ENCODE results near the gene RHOBTB3. TPM values are rescaled to one million over a fixed set of nuclear protein-coding genes. Genes with fewer than 3 reads are reported as not detected.

The RHOBTB3 gene
- total RNA-seq, 1 donor from 2014 or later: 55.9 TPM

DNA sequence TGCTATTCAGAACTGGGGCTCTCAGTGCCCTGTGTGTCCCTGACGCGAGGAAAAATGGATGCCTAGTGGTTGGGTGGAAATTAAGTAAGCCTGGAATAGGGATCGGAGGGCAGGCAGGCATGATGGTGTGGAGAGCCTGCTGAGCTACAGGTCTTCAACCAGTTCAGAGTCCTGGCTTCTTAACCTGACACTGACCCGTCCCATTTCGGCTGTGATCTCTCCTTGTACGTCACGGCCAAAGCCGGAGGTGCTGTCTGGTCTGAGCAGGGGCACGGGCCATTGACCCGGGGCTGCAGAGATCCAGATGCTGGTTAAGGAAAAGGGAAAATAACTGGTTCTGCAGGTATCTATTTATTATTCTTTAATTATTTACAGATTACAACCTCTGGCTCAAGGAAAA, 27.9 kb downstream of the RHOBTB3 start:
- no peaks in the 10 kb centered on the region for H3K27me3 Mint-ChIP-seq
- H3K9me3 Mint-ChIP-seq (ENCODE audit: low read depth): no peaks in the 10 kb centered on the region
- H3K4me1 Mint-ChIP-seq (ENCODE audit: low read depth): peaks cover 30% of the 10 kb centered on the region
- peak overlapping the region; percentile 7 for H3K4me3 Mint-ChIP-seq (ENCODE audit: low read depth)
- H3K27ac Mint-ChIP-seq: peak overlapping the region; percentile 75
- DNase-seq (ENCODE audit: low spot score, unreplicated experiment): no peak
- H3K36me3 Mint-ChIP-seq (ENCODE audit: insufficient read depth): peaks cover 14% of the 10 kb centered on the region
- TF ChIP-seq, protein P1, sequence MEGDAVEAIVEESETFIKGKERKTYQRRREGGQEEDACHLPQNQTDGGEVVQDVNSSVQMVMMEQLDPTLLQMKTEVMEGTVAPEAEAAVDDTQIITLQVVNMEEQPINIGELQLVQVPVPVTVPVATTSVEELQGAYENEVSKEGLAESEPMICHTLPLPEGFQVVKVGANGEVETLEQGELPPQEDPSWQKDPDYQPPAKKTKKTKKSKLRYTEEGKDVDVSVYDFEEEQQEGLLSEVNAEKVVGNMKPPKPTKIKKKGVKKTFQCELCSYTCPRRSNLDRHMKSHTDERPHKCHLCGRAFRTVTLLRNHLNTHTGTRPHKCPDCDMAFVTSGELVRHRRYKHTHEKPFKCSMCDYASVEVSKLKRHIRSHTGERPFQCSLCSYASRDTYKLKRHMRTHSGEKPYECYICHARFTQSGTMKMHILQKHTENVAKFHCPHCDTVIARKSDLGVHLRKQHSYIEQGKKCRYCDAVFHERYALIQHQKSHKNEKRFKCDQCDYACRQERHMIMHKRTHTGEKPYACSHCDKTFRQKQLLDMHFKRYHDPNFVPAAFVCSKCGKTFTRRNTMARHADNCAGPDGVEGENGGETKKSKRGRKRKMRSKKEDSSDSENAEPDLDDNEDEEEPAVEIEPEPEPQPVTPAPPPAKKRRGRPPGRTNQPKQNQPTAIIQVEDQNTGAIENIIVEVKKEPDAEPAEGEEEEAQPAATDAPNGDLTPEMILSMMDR (IDR thresholded peaks at IDR 0.05; ENCODE audit: unreplicated experiment): no peak

DNA sequence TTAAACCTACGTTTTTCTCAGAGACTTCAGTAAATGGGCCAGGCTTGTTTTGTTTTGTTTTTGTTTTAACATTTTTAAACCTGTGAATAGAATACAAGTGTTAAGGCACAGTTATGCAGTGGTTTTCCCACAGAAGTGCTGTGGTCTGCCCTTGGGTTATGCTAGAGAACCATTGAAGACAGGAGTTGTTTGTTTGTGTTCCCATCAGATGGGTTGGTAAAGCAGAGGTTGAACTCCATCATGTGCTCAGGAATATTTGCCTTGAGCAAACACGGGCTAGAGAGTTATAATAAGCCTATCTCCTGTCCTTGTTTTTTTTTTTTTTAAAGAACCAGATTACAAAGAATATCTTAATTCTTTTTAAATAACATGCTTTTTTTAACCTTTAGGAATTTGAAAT, 28.5 kb downstream of the RHOBTB3 start:
- Mint-ChIP-seq H3K27ac (peak overlapping the region; percentile 75), H3K4me3 (ENCODE audit: low read depth) (no peak overlapping the region), H3K4me1 (ENCODE audit: low read depth) (peaks cover 30% of the 10 kb centered on the region), H3K9me3 (ENCODE audit: low read depth) (no peaks in the 10 kb centered on the region), H3K36me3 (ENCODE audit: insufficient read depth) (peaks cover 11% of the 10 kb centered on the region), H3K27me3 (no peaks in the 10 kb centered on the region)
- TF ChIP-seq, protein P1 (IDR thresholded peaks at IDR 0.05; ENCODE audit: unreplicated experiment): no peak
- DNase-seq (ENCODE audit: low spot score, unreplicated experiment): no peak

DNA sequence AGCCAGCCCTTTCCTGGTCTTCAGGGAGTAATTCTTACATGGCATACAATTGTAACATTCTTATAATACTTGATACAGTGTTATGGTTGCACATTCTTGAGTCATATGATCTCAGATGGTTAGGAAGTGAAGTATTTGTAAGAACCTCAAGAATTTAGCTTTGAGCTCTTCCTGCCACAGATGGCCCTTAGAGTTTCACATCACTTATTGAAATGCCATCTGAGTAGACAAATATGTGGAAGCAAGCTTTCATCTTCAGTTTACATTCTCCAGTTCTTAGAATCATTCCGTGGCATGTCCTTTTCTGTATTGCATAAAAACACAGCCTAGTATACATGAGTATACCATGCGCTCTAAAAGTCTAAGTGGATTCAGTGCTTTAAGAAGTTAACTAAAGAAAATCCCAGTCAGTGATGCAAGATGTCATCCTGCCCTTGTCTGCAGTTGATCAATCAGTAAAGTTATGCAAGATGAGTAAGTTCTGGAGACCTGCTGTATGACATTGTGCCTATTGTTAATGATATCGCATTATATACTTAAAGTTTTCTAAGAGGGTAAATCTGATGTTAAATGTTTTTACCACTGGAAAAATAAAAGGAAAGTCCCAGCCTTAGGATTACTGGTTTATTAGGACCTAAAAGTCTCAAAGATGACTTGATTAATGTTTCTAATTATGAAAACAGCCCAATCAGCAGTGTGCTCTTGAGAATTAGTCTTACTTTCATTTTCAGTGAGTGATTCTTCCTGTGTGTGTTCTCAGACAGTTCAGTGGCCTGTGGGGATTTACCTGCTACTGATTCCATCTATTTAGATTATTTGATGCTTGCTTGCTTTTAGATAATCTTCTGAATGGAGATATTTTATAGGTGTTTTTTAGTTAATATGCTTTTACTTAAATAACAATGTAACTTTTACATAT, 29.4 kb downstream of the RHOBTB3 start:
- H3K27me3 Mint-ChIP-seq: no peaks in the 10 kb centered on the region
- DNase-seq (ENCODE audit: low spot score, unreplicated experiment): no peak
- H3K9me3 Mint-ChIP-seq (ENCODE audit: low read depth): no peaks in the 10 kb centered on the region
- H3K27ac Mint-ChIP-seq: no peak overlapping the region
- H3K4me1 Mint-ChIP-seq (ENCODE audit: low read depth): peaks cover 30% of the 10 kb centered on the region
- no peak overlapping the region for H3K4me3 Mint-ChIP-seq (ENCODE audit: low read depth)
- peaks cover 14% of the 10 kb centered on the region for H3K36me3 Mint-ChIP-seq (ENCODE audit: insufficient read depth)
- TF ChIP-seq, protein P1 (IDR thresholded peaks at IDR 0.05; ENCODE audit: unreplicated experiment): no peak

DNA sequence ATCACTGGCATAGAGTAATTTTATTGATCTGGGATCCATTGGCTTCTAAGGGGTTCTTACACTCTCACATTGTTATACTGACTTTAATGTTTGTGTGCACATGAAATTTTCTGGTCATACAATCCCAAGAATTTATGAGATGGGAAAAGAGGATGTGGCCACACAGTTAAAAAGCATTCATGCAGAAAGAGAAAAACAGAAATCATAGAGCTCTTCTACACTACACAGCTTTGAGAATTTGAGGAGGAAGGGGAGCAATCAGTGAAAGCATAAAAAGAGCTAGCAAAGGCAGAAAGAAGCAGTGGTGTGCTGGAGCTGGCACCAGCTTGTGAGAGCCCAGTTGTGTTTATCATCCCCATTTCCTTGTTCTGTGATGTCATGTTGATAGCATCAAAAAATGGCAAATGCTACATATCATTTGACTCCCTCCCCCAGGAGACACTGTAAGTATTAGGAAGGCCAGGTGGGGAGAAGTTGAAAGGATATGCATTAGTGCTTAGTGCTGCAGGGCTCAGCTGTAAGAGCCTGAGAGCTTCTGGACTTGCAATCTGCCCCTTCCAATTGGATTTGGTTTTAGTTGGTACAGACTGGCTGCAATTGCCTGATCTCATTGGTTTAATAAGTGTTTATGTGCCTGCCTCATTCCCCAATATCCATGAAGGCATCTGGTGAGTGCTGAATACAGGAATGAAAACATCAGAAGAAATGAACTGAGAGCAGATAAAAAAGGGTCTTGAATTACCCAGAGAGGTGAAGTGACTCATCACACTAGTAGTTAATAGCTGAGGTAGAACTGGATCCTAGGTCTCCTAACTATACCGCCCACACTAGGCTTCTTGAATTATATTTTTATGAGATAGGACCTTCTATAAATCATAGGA, 30.9 kb downstream of the RHOBTB3 start:
- Mint-ChIP-seq H3K9me3 (ENCODE audit: low read depth) (no peaks in the 10 kb centered on the region), H3K4me1 (ENCODE audit: low read depth) (peaks cover 29% of the 10 kb centered on the region), H3K36me3 (ENCODE audit: insufficient read depth) (peaks cover 18% of the 10 kb centered on the region), H3K4me3 (ENCODE audit: low read depth) (no peak overlapping the region), H3K27ac (no peak overlapping the region), H3K27me3 (no peaks in the 10 kb centered on the region)
- DNase-seq (ENCODE audit: low spot score, unreplicated experiment): no peak
- TF ChIP-seq, protein P1 (IDR thresholded peaks at IDR 0.05; ENCODE audit: unreplicated experiment): no peak

DNA sequence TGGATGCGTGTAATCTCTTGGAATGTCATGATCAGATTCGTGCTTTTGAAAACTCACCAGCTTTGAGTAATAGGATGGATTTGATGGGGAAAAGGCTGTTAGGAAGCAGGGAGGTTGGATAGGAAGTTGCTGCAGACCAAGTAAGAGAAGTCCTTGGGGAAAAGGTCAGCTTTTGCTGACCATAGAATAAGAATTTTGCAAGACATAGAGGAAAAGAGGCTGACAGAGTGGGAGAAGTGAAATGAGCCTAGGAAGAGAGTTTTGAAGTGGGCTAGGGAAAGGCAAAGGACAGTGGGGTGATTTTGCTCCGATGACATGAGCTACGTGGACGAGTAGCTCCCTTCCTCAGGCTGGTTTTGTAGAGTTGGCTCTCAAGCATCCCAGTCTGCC, 31.5 kb downstream of the RHOBTB3 start:
- no peak overlapping the region for H3K4me3 Mint-ChIP-seq (ENCODE audit: low read depth)
- H3K9me3 Mint-ChIP-seq (ENCODE audit: low read depth): no peaks in the 10 kb centered on the region
- DNase-seq (ENCODE audit: low spot score, unreplicated experiment): no peak
- H3K27me3 Mint-ChIP-seq: no peaks in the 10 kb centered on the region
- H3K27ac Mint-ChIP-seq: peak overlapping the region; percentile 69
- H3K36me3 Mint-ChIP-seq (ENCODE audit: insufficient read depth): peaks cover 18% of the 10 kb centered on the region
- TF ChIP-seq, protein P1 (IDR thresholded peaks at IDR 0.05; ENCODE audit: unreplicated experiment): no peak
- H3K4me1 Mint-ChIP-seq (ENCODE audit: low read depth): peaks cover 25% of the 10 kb centered on the region
